ENCODE results near the gene UGGT1. TPM values are rescaled to one million over a fixed set of nuclear protein-coding genes. Genes with fewer than 3 reads are reported as not detected.

Gene UGGT1
- total RNA-seq, 1 experiment from 2014 or later = 80.3 TPM

- H3K9me3 Mint-ChIP-seq (ENCODE audit: unreplicated experiment) = no peaks in the 10 kb centered on the region
- no peaks in the 10 kb centered on the region for H3K27me3 Mint-ChIP-seq (ENCODE audit: insufficient read depth, unreplicated experiment)
- H3K36me3 Mint-ChIP-seq (ENCODE audit: insufficient read depth, unreplicated experiment) = no peaks in the 10 kb centered on the region
- ChIA-PET POLR2A (interaction anchor here (0.5 to 0.6 kb wide), 2 partner anchors 22 to 555 kb away, joined by 3 read pairs; no protein-coding TSS in a partner anchor), CTCF (interaction anchor here (0.5 to 2.4 kb wide), 15 partner anchors 10 to 271 kb away, joined by 3 to 11 read pairs (median 4); partner anchors contain the start of genes SAP130 and UGGT1)
- H3K4me3 Mint-ChIP-seq (ENCODE audit: unreplicated experiment) = no peak overlapping the region
- H3K4me1 Mint-ChIP-seq (ENCODE audit: insufficient read depth, unreplicated experiment) = no peaks in the 10 kb centered on the region
- no TSS peak for BruUV-seq (replicated peaks)
- DNase-seq (ENCODE audit: unreplicated experiment) = no peak
- no peak for TF ChIP-seq CTCF (IDR thresholded peaks at IDR 0.05; ENCODE audit: unreplicated experiment)
- no peak overlapping the region for H3K27ac Mint-ChIP-seq (ENCODE audit: low read depth, unreplicated experiment)
- intact Hi-C loops (cut with micrococcal nuclease) = loop anchor here (10.0 kb wide), 1 partner anchor 240 kb away; no protein-coding TSS in a partner anchor
Measured at GRCh38 chr2:128064353-128064752, 26.6 kb upstream of the UGGT1 start.

- BruUV-seq (replicated peaks) = no TSS peak
- H3K9me3 Mint-ChIP-seq (ENCODE audit: unreplicated experiment) = no peaks in the 10 kb centered on the region
- H3K4me1 Mint-ChIP-seq (ENCODE audit: insufficient read depth, unreplicated experiment) = no peaks in the 10 kb centered on the region
- POLR2A ChIA-PET = no interaction called here
- no peak for TF ChIP-seq CTCF (IDR thresholded peaks at IDR 0.05; ENCODE audit: unreplicated experiment)
- DNase-seq (ENCODE audit: unreplicated experiment) = peak; percentile 42
- no peaks in the 10 kb centered on the region for H3K36me3 Mint-ChIP-seq (ENCODE audit: insufficient read depth, unreplicated experiment)
- intact Hi-C loops (cut with micrococcal nuclease) = loop anchor here (10.0 kb wide), 1 partner anchor 235 kb away; no protein-coding TSS in a partner anchor
- CTCF ChIA-PET = no interaction called here
- H3K27me3 Mint-ChIP-seq (ENCODE audit: insufficient read depth, unreplicated experiment) = no peaks in the 10 kb centered on the region
- H3K27ac Mint-ChIP-seq (ENCODE audit: low read depth, unreplicated experiment) = no peak overlapping the region
- H3K4me3 Mint-ChIP-seq (ENCODE audit: unreplicated experiment) = no peak overlapping the region
Measured at GRCh38 chr2:128069769-128070168, 21.2 kb upstream of the UGGT1 start.

GRCh38 chr2:128073278-128073677, 17.7 kb upstream of the UGGT1 start:
- no peak overlapping the region for H3K27ac Mint-ChIP-seq (ENCODE audit: low read depth, unreplicated experiment)
- H3K9me3 Mint-ChIP-seq (ENCODE audit: unreplicated experiment) = no peaks in the 10 kb centered on the region
- CTCF ChIA-PET = interaction anchor here (1.5 kb wide), 1 partner anchor 10 kb away, joined by 4 read pairs; no protein-coding TSS in a partner anchor
- no peaks in the 10 kb centered on the region for H3K27me3 Mint-ChIP-seq (ENCODE audit: insufficient read depth, unreplicated experiment)
- H3K4me1 Mint-ChIP-seq (ENCODE audit: insufficient read depth, unreplicated experiment) = no peaks in the 10 kb centered on the region
- no TSS peak for BruUV-seq (replicated peaks)
- no peak for TF ChIP-seq CTCF (IDR thresholded peaks at IDR 0.05; ENCODE audit: unreplicated experiment)
- intact Hi-C loops (cut with micrococcal nuclease) = no loop called here
- no peak overlapping the region for H3K4me3 Mint-ChIP-seq (ENCODE audit: unreplicated experiment)
- H3K36me3 Mint-ChIP-seq (ENCODE audit: insufficient read depth, unreplicated experiment) = no peaks in the 10 kb centered on the region
- POLR2A ChIA-PET = no interaction called here
- DNase-seq (ENCODE audit: unreplicated experiment) = no peak

GRCh38 chr2:128076461-128077106, 14.4 kb upstream of the UGGT1 start:
- no peaks in the 10 kb centered on the region for H3K4me1 Mint-ChIP-seq (ENCODE audit: insufficient read depth, unreplicated experiment)
- peak; percentile 6 for DNase-seq (ENCODE audit: unreplicated experiment)
- ChIA-PET POLR2A (no interaction called here), CTCF (interaction anchor here (0.6 to 2.2 kb wide), 2 partner anchors 13 to 772 kb away, joined by 3 to 11 read pairs; no protein-coding TSS in a partner anchor)
- H3K9me3 Mint-ChIP-seq (ENCODE audit: unreplicated experiment) = no peaks in the 10 kb centered on the region
- intact Hi-C loops (cut with micrococcal nuclease) = no loop called here
- no peaks in the 10 kb centered on the region for H3K27me3 Mint-ChIP-seq (ENCODE audit: insufficient read depth, unreplicated experiment)
- no peak overlapping the region for H3K27ac Mint-ChIP-seq (ENCODE audit: low read depth, unreplicated experiment)
- no peak overlapping the region for H3K4me3 Mint-ChIP-seq (ENCODE audit: unreplicated experiment)
- TF ChIP-seq CTCF (IDR thresholded peaks at IDR 0.05; ENCODE audit: unreplicated experiment) = no peak
- H3K36me3 Mint-ChIP-seq (ENCODE audit: insufficient read depth, unreplicated experiment) = no peaks in the 10 kb centered on the region
- BruUV-seq (replicated peaks) = no TSS peak
